HFF-Myc (cell line): ENCODE measurements around the gene CEP57.

ENCODE experiments used
- DNase-seq: peaks from one replicate; pipeline ENCODE4 v3.0.0-alpha.2; 2011; ENCODE audit warnings: low read depth; ENCODE audit errors: extremely low read depth
- H3K4me3 ChIP-seq: replicated peaks from 2 replicates; pipeline ENCODE4 v1.5.1; 2011; ENCODE audit warnings: low read depth, mild to moderate bottlenecking, control low read depth, low read length
- TF ChIP-seq, protein P1 (sequence below): IDR thresholded peaks from 2 replicates; pipeline ENCODE4 v1.5.1; 2012; ENCODE audit warnings: mild to moderate bottlenecking, low read depth, low read length, control low read depth; ENCODE audit errors: missing control alignments

CEP57 gene

GRCh38 chr11:95790123-95790932 is at the start of gene CEP57:
TSS of gene CEP57 (plus strand) at chr11:95790498. CDS start at chr11:95790699, 201 bp downstream.
- peak within 1 kb of the TSS; percentile 94 for H3K4me3 ChIP-seq
- DNase-seq, result peak; percentile 94
- TF ChIP-seq, protein P1, sequence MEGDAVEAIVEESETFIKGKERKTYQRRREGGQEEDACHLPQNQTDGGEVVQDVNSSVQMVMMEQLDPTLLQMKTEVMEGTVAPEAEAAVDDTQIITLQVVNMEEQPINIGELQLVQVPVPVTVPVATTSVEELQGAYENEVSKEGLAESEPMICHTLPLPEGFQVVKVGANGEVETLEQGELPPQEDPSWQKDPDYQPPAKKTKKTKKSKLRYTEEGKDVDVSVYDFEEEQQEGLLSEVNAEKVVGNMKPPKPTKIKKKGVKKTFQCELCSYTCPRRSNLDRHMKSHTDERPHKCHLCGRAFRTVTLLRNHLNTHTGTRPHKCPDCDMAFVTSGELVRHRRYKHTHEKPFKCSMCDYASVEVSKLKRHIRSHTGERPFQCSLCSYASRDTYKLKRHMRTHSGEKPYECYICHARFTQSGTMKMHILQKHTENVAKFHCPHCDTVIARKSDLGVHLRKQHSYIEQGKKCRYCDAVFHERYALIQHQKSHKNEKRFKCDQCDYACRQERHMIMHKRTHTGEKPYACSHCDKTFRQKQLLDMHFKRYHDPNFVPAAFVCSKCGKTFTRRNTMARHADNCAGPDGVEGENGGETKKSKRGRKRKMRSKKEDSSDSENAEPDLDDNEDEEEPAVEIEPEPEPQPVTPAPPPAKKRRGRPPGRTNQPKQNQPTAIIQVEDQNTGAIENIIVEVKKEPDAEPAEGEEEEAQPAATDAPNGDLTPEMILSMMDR, result no peak

DNA sequence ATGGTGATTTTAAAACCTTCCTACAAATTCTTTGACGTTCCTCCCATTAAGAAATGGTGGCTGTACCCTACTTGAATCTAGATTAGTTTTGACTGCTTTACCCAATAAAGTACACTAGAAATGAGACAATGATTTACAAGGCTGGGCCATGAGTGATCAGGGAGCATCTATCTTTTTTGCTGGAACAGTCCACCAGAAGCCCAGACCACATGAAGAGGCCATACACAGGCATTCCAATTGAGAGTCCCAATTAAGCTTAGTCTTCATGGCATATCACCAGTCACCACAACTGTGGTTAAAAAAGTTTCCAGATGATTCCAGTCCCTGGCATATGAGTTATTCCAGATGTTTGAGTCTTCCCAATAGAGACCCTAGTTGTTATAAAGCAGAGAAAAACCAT is 40.2 kb upstream of the CEP57 start:
- DNase-seq, result no peak
- no peak overlapping the region for H3K4me3 ChIP-seq
- TF ChIP-seq, protein P1, result no peak

GRCh38 chr11:95751515-95751914 is 38.8 kb upstream of the CEP57 start:
- DNase-seq, result no peak
- TF ChIP-seq, protein P1, result no peak
- H3K4me3 ChIP-seq, result no peak overlapping the region

GRCh38 chr11:95760941-95761340 is 29.4 kb upstream of the CEP57 start:
- TF ChIP-seq, protein P1, result no peak
- no peak for DNase-seq
- no peak overlapping the region for H3K4me3 ChIP-seq

GRCh38 chr11:95762534-95762933 is 27.8 kb upstream of the CEP57 start:
- no peak for DNase-seq
- H3K4me3 ChIP-seq, result no peak overlapping the region
- TF ChIP-seq, protein P1, result no peak

- TF ChIP-seq, protein P1, result peak; percentile 12
- DNase-seq, result no peak
Measured at GRCh38 chr11:95764267-95764898, 25.9 kb upstream of the CEP57 start.

More at GRCh38 chr11:95764267-95764898, 25.9 kb upstream of the CEP57 start:
- H3K4me3 ChIP-seq, result no peak overlapping the region
